OCI-LY3 (cell line): ENCODE measurements around the gene SMR3B.

ENCODE experiments used
- CTCF ChIP-seq: fragments of 200-600, 300-600 bp; sonication (generic); IDR thresholded peaks from 2 replicates; pipeline ENCODE4 v1.5.1; 2014; ENCODE audit warnings: antibody characterized with exemption, low read length, low read depth
- EZH2phosphoT487 ChIP-seq: fragments of 200-600 bp; shearing (Covaris generic); IDR thresholded peaks from 2 replicates; pipeline ENCODE4 v1.6.1; 2018; ENCODE audit warnings: antibody characterized with exemption, mixed run types, low read depth

GRCh38 chr4:70356185-70356584, 26.7 kb upstream of the SMR3B start:
- TF ChIP-seq CTCF (no peak), EZH2phosphoT487 (no peak)
